Activated CD8-positive, alpha-beta T cell treated with anti-CD3 and anti-CD28 coated beads for 36 hours (primary cell): ENCODE data around the gene ZCWPW2. TPM values are rescaled to one million over a fixed set of nuclear protein-coding genes. Genes with fewer than 3 reads are reported as not detected.

ENCODE experiments used
- ATAC-seq: fragments of 200-7000 bp; cut with Tn5 transposase; one replicate; pipeline ENCODE4 v1.10.0; 2021; ENCODE audit warnings: mild to moderate bottlenecking, moderate library complexity
- CTCF ChIA-PET: fragments of 350-600 bp; sonication (Branson Sonifier 250); formaldehyde crosslinking; loops from one replicate; lab custom pipeline; 2021; ENCODE audit warnings: antibody characterized with exemption; lab: Charles Lee
- POLR2A ChIA-PET: fragments of 350-600 bp; sonication (Branson Sonifier 250); formaldehyde crosslinking; loops from one replicate; lab custom pipeline; 2021; ENCODE audit warnings: antibody characterized with exemption; lab: Charles Lee
- DNase-seq: peaks from one replicate; pipeline ENCODE4 v3.0.0-alpha.2; 2020
- H3K27ac Mint-ChIP-seq: one replicate; pipeline ENCODE4 v1.8.0; 2021; ENCODE audit warnings: mild to moderate bottlenecking, mixed read lengths
- H3K27me3 Mint-ChIP-seq: one replicate; pipeline ENCODE4 v1.8.0; 2021; ENCODE audit warnings: mixed read lengths
- H3K36me3 Mint-ChIP-seq: one replicate; pipeline ENCODE4 v1.8.0; 2021; ENCODE audit warnings: low read depth, mixed read lengths
- H3K4me1 Mint-ChIP-seq: one replicate; pipeline ENCODE4 v1.8.0; 2021; ENCODE audit warnings: low read depth, mixed read lengths
- H3K4me3 Mint-ChIP-seq: one replicate; pipeline ENCODE4 v1.8.0; 2021; ENCODE audit warnings: mild to moderate bottlenecking, moderate library complexity, mixed read lengths
- H3K9me3 Mint-ChIP-seq: one replicate; pipeline ENCODE4 v1.8.0; 2021; ENCODE audit warnings: mixed read lengths
- intact Hi-C: fragments of 100-400 bp; cut with micrococcal nuclease; formaldehyde crosslinking; loops from one replicate; pipeline ENCODE4 v1.10.0; 2022
- total RNA-seq, 2 experiments: library from RNA; stranded (reverse); gene quantifications; one replicate each; pipeline ENCODE4 v1.2.3, GENCODE V29; 2021
- TF ChIP-seq, protein P1 (sequence below): fragments of 200-600 bp; IDR thresholded peaks from one replicate; pipeline ENCODE4 v1.8.0; 2022; ENCODE audit warnings: antibody characterized with exemption, mild to moderate bottlenecking

The ZCWPW2 gene
- total RNA-seq, 2 experiments from 2014 or later = 0.68 TPM; not detected in 1

GRCh38 chr3:28308196-28308595 is 40.3 kb upstream of the ZCWPW2 start:
- no peaks in the 10 kb centered on the region for H3K27me3 Mint-ChIP-seq
- intact Hi-C loops = no loop called here
- ChIA-PET CTCF (interaction anchor here (0.9 kb wide), 1 partner anchor 987 kb away, joined by 3 read pairs; no protein-coding TSS in a partner anchor), POLR2A (no interaction called here)
- TF ChIP-seq, protein P1, sequence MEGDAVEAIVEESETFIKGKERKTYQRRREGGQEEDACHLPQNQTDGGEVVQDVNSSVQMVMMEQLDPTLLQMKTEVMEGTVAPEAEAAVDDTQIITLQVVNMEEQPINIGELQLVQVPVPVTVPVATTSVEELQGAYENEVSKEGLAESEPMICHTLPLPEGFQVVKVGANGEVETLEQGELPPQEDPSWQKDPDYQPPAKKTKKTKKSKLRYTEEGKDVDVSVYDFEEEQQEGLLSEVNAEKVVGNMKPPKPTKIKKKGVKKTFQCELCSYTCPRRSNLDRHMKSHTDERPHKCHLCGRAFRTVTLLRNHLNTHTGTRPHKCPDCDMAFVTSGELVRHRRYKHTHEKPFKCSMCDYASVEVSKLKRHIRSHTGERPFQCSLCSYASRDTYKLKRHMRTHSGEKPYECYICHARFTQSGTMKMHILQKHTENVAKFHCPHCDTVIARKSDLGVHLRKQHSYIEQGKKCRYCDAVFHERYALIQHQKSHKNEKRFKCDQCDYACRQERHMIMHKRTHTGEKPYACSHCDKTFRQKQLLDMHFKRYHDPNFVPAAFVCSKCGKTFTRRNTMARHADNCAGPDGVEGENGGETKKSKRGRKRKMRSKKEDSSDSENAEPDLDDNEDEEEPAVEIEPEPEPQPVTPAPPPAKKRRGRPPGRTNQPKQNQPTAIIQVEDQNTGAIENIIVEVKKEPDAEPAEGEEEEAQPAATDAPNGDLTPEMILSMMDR = no peak
- H3K27ac Mint-ChIP-seq = no peak overlapping the region
- H3K4me3 Mint-ChIP-seq = no peak overlapping the region
- ATAC-seq (no peak), DNase-seq (no peak)
- peaks cover 9% of the 10 kb centered on the region for H3K36me3 Mint-ChIP-seq
- H3K4me1 Mint-ChIP-seq = peaks cover 10% of the 10 kb centered on the region
- no peaks in the 10 kb centered on the region for H3K9me3 Mint-ChIP-seq

DNA sequence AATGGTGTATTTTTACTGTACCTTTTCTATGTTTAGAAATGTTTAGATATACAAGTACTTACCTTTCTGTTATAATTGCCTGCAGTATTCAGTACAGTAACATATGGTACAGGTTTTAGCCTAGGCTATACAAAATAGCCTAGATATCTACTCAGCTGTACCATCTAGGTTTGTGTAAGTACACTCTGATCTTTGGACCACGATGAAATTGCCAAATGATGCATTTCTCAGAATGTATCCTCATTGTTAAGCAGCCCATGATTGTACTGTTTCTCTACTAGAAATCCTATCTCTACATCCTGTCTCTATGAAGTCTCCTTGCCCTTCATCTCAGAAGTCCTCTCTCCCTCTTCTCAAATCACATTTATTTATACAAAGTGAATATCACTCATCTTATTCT is 32.8 kb upstream of the ZCWPW2 start:
- intact Hi-C loops = no loop called here
- Mint-ChIP-seq H3K4me1 (peaks cover 10% of the 10 kb centered on the region), H3K9me3 (no peaks in the 10 kb centered on the region), H3K27ac (no peak overlapping the region), H3K27me3 (no peaks in the 10 kb centered on the region), H3K4me3 (no peak overlapping the region), H3K36me3 (peaks cover 7% of the 10 kb centered on the region)
- ChIA-PET CTCF (no interaction called here), POLR2A (interaction anchor here (1.1 kb wide), 1 partner anchor 11 kb away, joined by 3 read pairs; no protein-coding TSS in a partner anchor)
- ATAC-seq (no peak), DNase-seq (no peak)
- TF ChIP-seq, protein P1 = no peak

DNA sequence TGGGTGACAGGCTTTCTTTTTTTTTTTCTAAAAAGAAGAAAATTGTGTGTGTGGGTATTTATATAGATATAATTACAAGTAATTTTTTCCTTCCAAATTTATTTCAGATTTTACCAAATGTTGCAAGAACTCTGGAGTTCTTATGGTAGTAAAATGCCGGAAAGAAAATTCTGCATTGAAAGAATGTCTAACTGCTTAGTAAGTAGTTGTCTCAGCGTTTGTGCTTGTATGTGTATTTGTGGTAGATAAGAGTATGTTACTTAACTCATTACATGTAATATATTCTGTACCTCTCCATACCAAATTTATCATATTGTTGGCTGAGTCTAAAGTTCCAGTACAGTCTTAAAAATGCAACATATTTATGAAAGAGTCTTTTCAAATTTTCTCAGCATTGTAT is 32.3 kb upstream of the ZCWPW2 start:
- ChIA-PET POLR2A (no interaction called here), CTCF (no interaction called here)
- peaks cover 15% of the 10 kb centered on the region for H3K4me1 Mint-ChIP-seq
- DNase-seq (no peak), ATAC-seq (no peak)
- peaks cover 11% of the 10 kb centered on the region for H3K36me3 Mint-ChIP-seq
- no peak overlapping the region for H3K27ac Mint-ChIP-seq
- no peaks in the 10 kb centered on the region for H3K27me3 Mint-ChIP-seq
- no peak overlapping the region for H3K4me3 Mint-ChIP-seq
- intact Hi-C loops = no loop called here
- H3K9me3 Mint-ChIP-seq = no peaks in the 10 kb centered on the region
- TF ChIP-seq, protein P1 = no peak

- Mint-ChIP-seq H3K4me3 (no peak overlapping the region), H3K27ac (no peak overlapping the region), H3K27me3 (no peaks in the 10 kb centered on the region), H3K9me3 (no peaks in the 10 kb centered on the region), H3K36me3 (peaks cover 17% of the 10 kb centered on the region), H3K4me1 (peaks cover 21% of the 10 kb centered on the region)
- ATAC-seq = peak; percentile 96
- intact Hi-C loops = no loop called here
- POLR2A ChIA-PET = no interaction called here
- TF ChIP-seq, protein P1 = peak; percentile 69
- DNase-seq = peak; percentile 40
- CTCF ChIA-PET = interaction anchor here (0.6 to 1.1 kb wide), 10 partner anchors 9 to 606 kb away, joined by 3 to 12 read pairs (median 3); partner anchors contain the start of gene EOMES
Observed at GRCh38 chr3:28317438-28318022, 31.0 kb upstream of the ZCWPW2 start.

- intact Hi-C loops = loop anchor here (10.0 kb wide), 1 partner anchor 416 kb away; no protein-coding TSS in a partner anchor
- Mint-ChIP-seq H3K4me3 (no peak overlapping the region), H3K36me3 (peaks cover 31% of the 10 kb centered on the region), H3K4me1 (peaks cover 31% of the 10 kb centered on the region), H3K9me3 (no peaks in the 10 kb centered on the region), H3K27me3 (no peaks in the 10 kb centered on the region), H3K27ac (peak overlapping the region; percentile 65)
- no peak for ATAC-seq
- TF ChIP-seq, protein P1 = no peak
- POLR2A ChIA-PET = no interaction called here
- no peak for DNase-seq
- CTCF ChIA-PET = interaction anchor here (1.3 to 9.0 kb wide), 4 partner anchors 20 to 609 kb away, joined by 4 to 99 read pairs (median 6); partner anchors contain the start of gene EOMES
Observed at GRCh38 chr3:28320981-28321380, 27.5 kb upstream of the ZCWPW2 start.
